K562 (cell line): ENCODE data around the gene DGCR8. TPM values are rescaled to one million over a fixed set of nuclear protein-coding genes. Genes with fewer than 3 reads are reported as not detected.

ENCODE experiments used
- ADNP ChIP-seq: fragments of 200-800 bp; sonication (Bioruptor generic); IDR thresholded peaks from 2 replicates; pipeline ENCODE4 v1.6.1; 2016; ENCODE audit warnings: missing genetic modification characterization, missing compliant biosample characterization
- BHLHE40 ChIP-seq: IDR thresholded peaks from 2 replicates; pipeline ENCODE4 v1.6.1; 2011; ENCODE audit warnings: low read length, improper control_type of control experiment
- CBX2 ChIP-seq: fragments of 200-600 bp; sonication (generic); IDR thresholded peaks from one replicate; pipeline ENCODE4 v1.6.1; 2012; ENCODE audit warnings: mild to moderate bottlenecking, low read length, inconsistent platforms; ENCODE audit not compliant: insufficient read depth, poor library complexity, severe bottlenecking
- CCAR2 ChIP-seq: fragments of 200-400 bp; formaldehyde crosslinking; IDR thresholded peaks from 2 replicates; pipeline ENCODE4 v1.6.1; 2017; ENCODE audit warnings: mild to moderate bottlenecking, low read depth, low read length
- CCNT2 ChIP-seq: IDR thresholded peaks from 2 replicates; pipeline ENCODE4 v1.6.1; 2011; ENCODE audit warnings: borderline replicate concordance, low read depth, mild to moderate bottlenecking, moderate library complexity, mixed read lengths, low read length; ENCODE audit not compliant: insufficient read length; ENCODE audit errors: extremely low read depth
- EHMT2 ChIP-seq: fragments of 450-650 bp; IDR thresholded peaks from 2 replicates; pipeline ENCODE4 v1.6.1; 2018; ENCODE audit warnings: antibody characterized with exemption
- FOSL1 ChIP-seq: fragments of 200-800 bp; sonication (Bioruptor generic); conservative IDR thresholded peaks from 2 replicates; pipeline ENCODE4 v1.6.1; 2016; ENCODE audit warnings: missing genetic modification characterization, missing compliant biosample characterization
- HDGF ChIP-seq: fragments of 450-650 bp; IDR thresholded peaks from 2 replicates; pipeline ENCODE4 v1.6.1; 2016
- HMGN3 ChIP-seq: IDR thresholded peaks from 2 replicates; pipeline ENCODE4 v1.6.1; 2011; ENCODE audit warnings: borderline replicate concordance, low read depth, mild to moderate bottlenecking, mixed read lengths, low read length; ENCODE audit not compliant: insufficient read length; ENCODE audit errors: extremely low read depth
- MBD2 ChIP-seq: sonication (generic); IDR thresholded peaks from 2 replicates; pipeline ENCODE4 v1.6.1; 2016; ENCODE audit warnings: low read depth, borderline replicate concordance
- SP1 ChIP-seq: sonication (generic); formaldehyde crosslinking; IDR thresholded peaks from 2 replicates; pipeline ENCODE4 v1.8.1; 2022; ENCODE audit warnings: mild to moderate bottlenecking, missing genetic modification reagents
- ZBTB17 ChIP-seq: fragments of 450-650 bp; formaldehyde crosslinking; IDR thresholded peaks from 2 replicates; pipeline ENCODE4 v1.4.0; 2020; ENCODE audit warnings: mild to moderate bottlenecking
- ZNF12 ChIP-seq: sonication (generic); formaldehyde crosslinking; IDR thresholded peaks from 2 replicates; pipeline ENCODE4 v1.4.0; 2020; ENCODE audit warnings: mild to moderate bottlenecking, missing genetic modification reagents
- polyA plus RNA-seq, 8 experiments: library from polyadenylated mRNA; depleted of rRNA in 4 of 8; stranded (reverse) in 5 of 8; unstranded in 3 of 8; fragments of >200 nt; fragmentation: Nextera tagmentation in 2 of 8; fragmentation: Illumina TruSeq in 1 of 8; extraction: Ambion mirVana in 2 of 8; extraction: Trizol in 1 of 8; gene quantifications; 2 replicates each; pipeline versions ENCODE4 v1.2.1 to v1.2.3, GENCODE V29; 2011 to 2014; ENCODE audit warnings: inconsistent platforms in 1 of 8, missing spikeins in 1 of 8
- total RNA-seq, 7 experiments: library from RNA; depleted of rRNA in 6 of 7; stranded (reverse); fragments of >200 nt in 6 of 7; fragmentation: Illumina TruSeq in 2 of 7; extraction: Trizol in 2 of 7; gene quantifications; 2 replicates each; pipeline versions ENCODE4 v1.2.1 to v1.2.3, GENCODE V29; 2011 to 2021; ENCODE audit warnings: low replicate concordance in 1 of 7
- TF ChIP-seq, protein P1 (sequence below): IDR thresholded peaks from 3 replicates; pipeline ENCODE4 v1.6.1; 2011; ENCODE audit warnings: borderline replicate concordance, mild to moderate bottlenecking, moderate library complexity; ENCODE audit not compliant: insufficient read length; ENCODE audit errors: extremely low read depth
- TF ChIP-seq, protein P2 (sequence below): fragments of 250-450 bp; sonication (Bioruptor Pico); IDR thresholded peaks from 2 replicates; pipeline ENCODE4 v1.9.0; 2021; ENCODE audit warnings: mild to moderate bottlenecking, inconsistent platforms
- TF ChIP-seq, protein P3 (sequence below), 2 experiments: IDR thresholded peaks; 2 replicates each; pipeline ENCODE4 v1.6.1; 2012; ENCODE audit warnings: improper control_type of control experiment in 2 of 2, low read depth in 2 of 2, low read length in 2 of 2, borderline replicate concordance in 1 of 2

The DGCR8 gene
- total and polyA plus RNA-seq, 9 of the 15 experiments (the other 6 are each of a cell fraction or from before 2014, with no cell fraction given), result 5.9 to 144 (median 80.1) TPM

DNA sequence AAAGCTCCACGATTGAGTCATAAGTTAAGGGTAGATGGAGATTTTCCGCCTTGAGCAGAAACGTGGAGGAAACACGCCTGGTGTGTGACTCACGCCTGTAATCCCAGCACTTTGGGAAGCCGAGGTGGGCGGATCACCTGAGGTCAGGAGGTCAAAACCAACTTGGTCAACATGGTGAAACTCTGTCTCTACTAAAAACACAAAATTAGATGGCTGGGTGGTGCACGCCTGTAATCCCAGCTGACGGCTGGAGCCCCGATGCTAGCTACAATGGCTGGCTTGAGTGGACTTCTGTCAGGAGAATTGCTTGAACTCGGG, 17.3 kb upstream of the DGCR8 start (continued):
- TF ChIP-seq, protein P1, sequence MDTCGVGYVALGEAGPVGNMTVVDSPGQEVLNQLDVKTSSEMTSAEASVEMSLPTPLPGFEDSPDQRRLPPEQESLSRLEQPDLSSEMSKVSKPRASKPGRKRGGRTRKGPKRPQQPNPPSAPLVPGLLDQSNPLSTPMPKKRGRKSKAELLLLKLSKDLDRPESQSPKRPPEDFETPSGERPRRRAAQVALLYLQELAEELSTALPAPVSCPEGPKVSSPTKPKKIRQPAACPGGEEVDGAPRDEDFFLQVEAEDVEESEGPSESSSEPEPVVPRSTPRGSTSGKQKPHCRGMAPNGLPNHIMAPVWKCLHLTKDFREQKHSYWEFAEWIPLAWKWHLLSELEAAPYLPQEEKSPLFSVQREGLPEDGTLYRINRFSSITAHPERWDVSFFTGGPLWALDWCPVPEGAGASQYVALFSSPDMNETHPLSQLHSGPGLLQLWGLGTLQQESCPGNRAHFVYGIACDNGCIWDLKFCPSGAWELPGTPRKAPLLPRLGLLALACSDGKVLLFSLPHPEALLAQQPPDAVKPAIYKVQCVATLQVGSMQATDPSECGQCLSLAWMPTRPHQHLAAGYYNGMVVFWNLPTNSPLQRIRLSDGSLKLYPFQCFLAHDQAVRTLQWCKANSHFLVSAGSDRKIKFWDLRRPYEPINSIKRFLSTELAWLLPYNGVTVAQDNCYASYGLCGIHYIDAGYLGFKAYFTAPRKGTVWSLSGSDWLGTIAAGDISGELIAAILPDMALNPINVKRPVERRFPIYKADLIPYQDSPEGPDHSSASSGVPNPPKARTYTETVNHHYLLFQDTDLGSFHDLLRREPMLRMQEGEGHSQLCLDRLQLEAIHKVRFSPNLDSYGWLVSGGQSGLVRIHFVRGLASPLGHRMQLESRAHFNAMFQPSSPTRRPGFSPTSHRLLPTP, result no peak
- TF ChIP-seq ADNP (tag) (no peak), CCAR2 (no peak), HMGN3 (peak; percentile 7), MBD2 (no peak), BHLHE40 (peak; percentile 78), EHMT2 (no peak), ZNF12 (CRISPR knock-in tag) (no peak), CBX2 (no peak), HDGF (no peak), ZBTB17 (CRISPR knock-in tag) (no peak), FOSL1 (tag) (peak; percentile 37; the same call in 1 of the 2 replicates), CCNT2 (no peak), SP1 (CRISPR knock-in tag) (no peak)
- TF ChIP-seq, protein P2, sequence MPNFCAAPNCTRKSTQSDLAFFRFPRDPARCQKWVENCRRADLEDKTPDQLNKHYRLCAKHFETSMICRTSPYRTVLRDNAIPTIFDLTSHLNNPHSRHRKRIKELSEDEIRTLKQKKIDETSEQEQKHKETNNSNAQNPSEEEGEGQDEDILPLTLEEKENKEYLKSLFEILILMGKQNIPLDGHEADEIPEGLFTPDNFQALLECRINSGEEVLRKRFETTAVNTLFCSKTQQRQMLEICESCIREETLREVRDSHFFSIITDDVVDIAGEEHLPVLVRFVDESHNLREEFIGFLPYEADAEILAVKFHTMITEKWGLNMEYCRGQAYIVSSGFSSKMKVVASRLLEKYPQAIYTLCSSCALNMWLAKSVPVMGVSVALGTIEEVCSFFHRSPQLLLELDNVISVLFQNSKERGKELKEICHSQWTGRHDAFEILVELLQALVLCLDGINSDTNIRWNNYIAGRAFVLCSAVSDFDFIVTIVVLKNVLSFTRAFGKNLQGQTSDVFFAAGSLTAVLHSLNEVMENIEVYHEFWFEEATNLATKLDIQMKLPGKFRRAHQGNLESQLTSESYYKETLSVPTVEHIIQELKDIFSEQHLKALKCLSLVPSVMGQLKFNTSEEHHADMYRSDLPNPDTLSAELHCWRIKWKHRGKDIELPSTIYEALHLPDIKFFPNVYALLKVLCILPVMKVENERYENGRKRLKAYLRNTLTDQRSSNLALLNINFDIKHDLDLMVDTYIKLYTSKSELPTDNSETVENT (CRISPR knock-in tag), result 0 out of 2 replicates have a peak, but pooled peaks have one; percentile 10
- TF ChIP-seq, protein P3, sequence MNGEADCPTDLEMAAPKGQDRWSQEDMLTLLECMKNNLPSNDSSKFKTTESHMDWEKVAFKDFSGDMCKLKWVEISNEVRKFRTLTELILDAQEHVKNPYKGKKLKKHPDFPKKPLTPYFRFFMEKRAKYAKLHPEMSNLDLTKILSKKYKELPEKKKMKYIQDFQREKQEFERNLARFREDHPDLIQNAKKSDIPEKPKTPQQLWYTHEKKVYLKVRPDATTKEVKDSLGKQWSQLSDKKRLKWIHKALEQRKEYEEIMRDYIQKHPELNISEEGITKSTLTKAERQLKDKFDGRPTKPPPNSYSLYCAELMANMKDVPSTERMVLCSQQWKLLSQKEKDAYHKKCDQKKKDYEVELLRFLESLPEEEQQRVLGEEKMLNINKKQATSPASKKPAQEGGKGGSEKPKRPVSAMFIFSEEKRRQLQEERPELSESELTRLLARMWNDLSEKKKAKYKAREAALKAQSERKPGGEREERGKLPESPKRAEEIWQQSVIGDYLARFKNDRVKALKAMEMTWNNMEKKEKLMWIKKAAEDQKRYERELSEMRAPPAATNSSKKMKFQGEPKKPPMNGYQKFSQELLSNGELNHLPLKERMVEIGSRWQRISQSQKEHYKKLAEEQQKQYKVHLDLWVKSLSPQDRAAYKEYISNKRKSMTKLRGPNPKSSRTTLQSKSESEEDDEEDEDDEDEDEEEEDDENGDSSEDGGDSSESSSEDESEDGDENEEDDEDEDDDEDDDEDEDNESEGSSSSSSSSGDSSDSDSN (IDR thresholded peaks at IDR 0.05; ENCODE audit: borderline replicate concordance in 1 of 2, low read depth in 2 of 2, low read length in 2 of 2), result no peak
